Ascending aorta (tissue), 2 donors: ENCODE data around the gene KCTD5. TPM values are rescaled to one million over a fixed set of nuclear protein-coding genes. Genes with fewer than 3 reads are reported as not detected.
"Not testable (repeated sequence)": the region's sequence is repeated elsewhere in the genome, so short reads cannot be mapped to it uniquely, and the experiment has no call there.

Experiments
- DNase-seq, 2 donors: peaks; one replicate each; pipeline ENCODE4 v3.0.0-alpha.2; 2019; ENCODE audit warnings: low spot score in 2 of 2
- H3K27ac ChIP-seq, 2 donors: fragments of 200-600 bp; sonication (generic); one replicate each; pipeline ENCODE4 v1.5.1; 2016 to 2017; ENCODE audit warnings: mild to moderate bottlenecking in 1 of 2
- H3K27me3 ChIP-seq: fragments of 200-600 bp; sonication (generic); one replicate; pipeline ENCODE4 v1.5.1; 2017
- H3K36me3 ChIP-seq, 2 donors: fragments of 200-600 bp; sonication (generic); one replicate each; pipeline ENCODE4 v1.5.1; 2016
- H3K4me1 ChIP-seq, 2 donors: fragments of 200-600 bp; sonication (generic); one replicate each; pipeline ENCODE4 v1.5.1; 2016 to 2017; ENCODE audit warnings: mild to moderate bottlenecking in 1 of 2
- H3K4me3 ChIP-seq, 2 donors: fragments of 200-600 bp; sonication (generic); one replicate each; pipeline ENCODE4 v1.5.1; 2016 to 2017; ENCODE audit warnings: mild to moderate bottlenecking in 1 of 2
- H3K9me3 ChIP-seq, 2 donors: fragments of 200-600 bp; sonication (generic); one replicate each; pipeline ENCODE4 v1.5.1; 2016
- CTCF ChIP-seq, 3 experiments: fragments of 200-600 bp in 2 of 3; fragments of 450-650 bp in 1 of 3; sonication (generic) in 2 of 3; IDR thresholded peaks; one replicate each; pipeline ENCODE4 v1.5.1; 2016 to 2019; ENCODE audit warnings: antibody characterized with exemption in 3 of 3, mild to moderate bottlenecking in 1 of 3, moderate library complexity in 1 of 3
- intact Hi-C: fragments of 100-400 bp; cut with DNase I; formaldehyde crosslinking; loops from one replicate; pipeline ENCODE4 v1.15.1; 2023
- total RNA-seq: library from RNA; depleted of rRNA; stranded (reverse); fragments of >200 nt; gene quantifications from one replicate; pipeline ENCODE4 v1.1.0, GENCODE V29; 2016

Gene KCTD5
- total RNA-seq = 10.5 TPM

GRCh38 chr16:2682209-2683021 lies at the start of gene KCTD5:
TSS of gene KCTD5 (plus strand) at chr16:2682523. CDS start at chr16:2682549, 26 bp downstream.
- peak within 1 kb of the TSS; percentile 89 to 93 for H3K4me3 ChIP-seq
- H3K4me1 ChIP-seq = peaks cover 7 to 19% of the 10 kb centered on the region in 2 donors
- DNase-seq = peak; percentile 76 to 98
- no peaks in the 10 kb centered on the region for H3K36me3 ChIP-seq
- peak within 1 kb of the TSS; percentile 54 to 69 for H3K27ac ChIP-seq
- no peak for TF ChIP-seq CTCF (IDR thresholded peaks at IDR 0.05)
- H3K9me3 ChIP-seq = no peaks in the 10 kb centered on the region
- H3K27me3 ChIP-seq = no peaks in the 10 kb centered on the region
- intact Hi-C loops = loop anchor here (1.0 to 2.0 kb wide), 2 partner anchors 9 to 38 kb away; partner anchors contain the start of gene PRSS27

GRCh38 chr16:2639071-2639721 lies 43.1 kb upstream of the KCTD5 start:
- peak in 1 of 3 experiments; percentile 9 for TF ChIP-seq CTCF (IDR thresholded peaks at IDR 0.05)
- H3K27me3 ChIP-seq, H3K9me3 ChIP-seq, H3K36me3 ChIP-seq, H3K4me3 ChIP-seq, intact Hi-C loops, H3K4me1 ChIP-seq, DNase-seq, H3K27ac ChIP-seq: not testable (repeated sequence)

GRCh38 chr16:2639722-2640072 lies 42.6 kb upstream of the KCTD5 start:
- H3K27me3 ChIP-seq, H3K36me3 ChIP-seq, H3K9me3 ChIP-seq, DNase-seq, H3K27ac ChIP-seq, intact Hi-C loops, H3K4me3 ChIP-seq, H3K4me1 ChIP-seq: not testable (repeated sequence)

GRCh38 chr16:2642561-2642960 lies 39.8 kb upstream of the KCTD5 start:
- intact Hi-C loops, H3K4me1 ChIP-seq, DNase-seq: not testable (repeated sequence)

GRCh38 chr16:2644754-2645453 lies 37.4 kb upstream of the KCTD5 start:
- H3K9me3 ChIP-seq, DNase-seq, intact Hi-C loops, H3K27me3 ChIP-seq, H3K36me3 ChIP-seq, H3K4me1 ChIP-seq, H3K4me3 ChIP-seq, H3K27ac ChIP-seq: not testable (repeated sequence)

More at GRCh38 chr16:2642561-2642960, 39.8 kb upstream of the KCTD5 start:
- not testable (repeated sequence) for H3K27ac ChIP-seq, H3K27me3 ChIP-seq, H3K36me3 ChIP-seq, H3K9me3 ChIP-seq, H3K4me3 ChIP-seq

GRCh38 chr16:2651268-2651871 lies 31.0 kb upstream of the KCTD5 start:
- intact Hi-C loops, DNase-seq, H3K9me3 ChIP-seq, H3K36me3 ChIP-seq, H3K4me1 ChIP-seq, H3K4me3 ChIP-seq, H3K27me3 ChIP-seq, H3K27ac ChIP-seq: not testable (repeated sequence)

GRCh38 chr16:2653915-2654314 lies 28.4 kb upstream of the KCTD5 start:
- H3K4me3 ChIP-seq, H3K27ac ChIP-seq, H3K27me3 ChIP-seq, H3K36me3 ChIP-seq, DNase-seq, H3K4me1 ChIP-seq, H3K9me3 ChIP-seq, intact Hi-C loops: not testable (repeated sequence)

GRCh38 chr16:2654949-2655348 lies 27.4 kb upstream of the KCTD5 start:
- DNase-seq, H3K4me3 ChIP-seq, H3K9me3 ChIP-seq, H3K27me3 ChIP-seq, intact Hi-C loops, H3K36me3 ChIP-seq, H3K4me1 ChIP-seq, H3K27ac ChIP-seq: not testable (repeated sequence)
